OCI-LY1 (cell line): ENCODE results near the gene SERPINA9.

ENCODE experiments used
- EZH2 ChIP-seq: fragments of 200-600 bp; sonication (generic), shearing (Covaris generic); IDR thresholded peaks from 2 replicates; pipeline ENCODE4 v1.8.0; 2017; ENCODE audit warnings: borderline replicate concordance, mixed run types, mild to moderate bottlenecking, antibody characterized with exemption, low read length, moderate library complexity, mixed read lengths
- TF ChIP-seq, protein P1 (sequence below): fragments of 200-600 bp; sonication (generic), shearing (Covaris generic); IDR thresholded peaks from 2 replicates; pipeline ENCODE4 v1.5.1; 2017; ENCODE audit warnings: mild to moderate bottlenecking, antibody characterized with exemption, low read length, moderate library complexity, mixed read lengths

DNA sequence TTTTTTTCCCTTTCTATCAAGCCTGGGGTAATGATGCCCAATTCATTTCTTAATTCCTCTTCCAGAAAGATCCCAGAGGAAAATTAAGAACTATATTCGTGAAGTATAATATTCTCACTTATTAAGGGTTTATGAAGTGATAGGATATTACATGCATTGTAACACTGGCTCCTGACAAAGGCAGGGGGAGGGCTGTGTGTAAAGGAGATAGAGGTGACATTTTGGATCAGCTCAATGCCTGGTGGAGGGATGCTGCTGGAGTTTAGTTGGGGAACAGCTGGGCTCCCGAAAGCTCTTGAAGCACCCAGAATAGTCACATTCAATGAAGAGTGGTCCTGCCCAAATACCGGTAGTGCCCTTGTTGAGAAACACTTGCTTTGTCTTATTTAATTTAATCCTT lies 24.2 kb downstream of the SERPINA9 start:
- TF ChIP-seq, protein P1, sequence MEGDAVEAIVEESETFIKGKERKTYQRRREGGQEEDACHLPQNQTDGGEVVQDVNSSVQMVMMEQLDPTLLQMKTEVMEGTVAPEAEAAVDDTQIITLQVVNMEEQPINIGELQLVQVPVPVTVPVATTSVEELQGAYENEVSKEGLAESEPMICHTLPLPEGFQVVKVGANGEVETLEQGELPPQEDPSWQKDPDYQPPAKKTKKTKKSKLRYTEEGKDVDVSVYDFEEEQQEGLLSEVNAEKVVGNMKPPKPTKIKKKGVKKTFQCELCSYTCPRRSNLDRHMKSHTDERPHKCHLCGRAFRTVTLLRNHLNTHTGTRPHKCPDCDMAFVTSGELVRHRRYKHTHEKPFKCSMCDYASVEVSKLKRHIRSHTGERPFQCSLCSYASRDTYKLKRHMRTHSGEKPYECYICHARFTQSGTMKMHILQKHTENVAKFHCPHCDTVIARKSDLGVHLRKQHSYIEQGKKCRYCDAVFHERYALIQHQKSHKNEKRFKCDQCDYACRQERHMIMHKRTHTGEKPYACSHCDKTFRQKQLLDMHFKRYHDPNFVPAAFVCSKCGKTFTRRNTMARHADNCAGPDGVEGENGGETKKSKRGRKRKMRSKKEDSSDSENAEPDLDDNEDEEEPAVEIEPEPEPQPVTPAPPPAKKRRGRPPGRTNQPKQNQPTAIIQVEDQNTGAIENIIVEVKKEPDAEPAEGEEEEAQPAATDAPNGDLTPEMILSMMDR, result no peak
- no peak for TF ChIP-seq EZH2
